ENCODE measurements around the gene PTPRG. TPM values are rescaled to one million over a fixed set of nuclear protein-coding genes. Genes with fewer than 3 reads are reported as not detected.

Gene PTPRG
- total RNA-seq, 2 donors from 2014 or later = 23.9 to 31.6 TPM

DNA sequence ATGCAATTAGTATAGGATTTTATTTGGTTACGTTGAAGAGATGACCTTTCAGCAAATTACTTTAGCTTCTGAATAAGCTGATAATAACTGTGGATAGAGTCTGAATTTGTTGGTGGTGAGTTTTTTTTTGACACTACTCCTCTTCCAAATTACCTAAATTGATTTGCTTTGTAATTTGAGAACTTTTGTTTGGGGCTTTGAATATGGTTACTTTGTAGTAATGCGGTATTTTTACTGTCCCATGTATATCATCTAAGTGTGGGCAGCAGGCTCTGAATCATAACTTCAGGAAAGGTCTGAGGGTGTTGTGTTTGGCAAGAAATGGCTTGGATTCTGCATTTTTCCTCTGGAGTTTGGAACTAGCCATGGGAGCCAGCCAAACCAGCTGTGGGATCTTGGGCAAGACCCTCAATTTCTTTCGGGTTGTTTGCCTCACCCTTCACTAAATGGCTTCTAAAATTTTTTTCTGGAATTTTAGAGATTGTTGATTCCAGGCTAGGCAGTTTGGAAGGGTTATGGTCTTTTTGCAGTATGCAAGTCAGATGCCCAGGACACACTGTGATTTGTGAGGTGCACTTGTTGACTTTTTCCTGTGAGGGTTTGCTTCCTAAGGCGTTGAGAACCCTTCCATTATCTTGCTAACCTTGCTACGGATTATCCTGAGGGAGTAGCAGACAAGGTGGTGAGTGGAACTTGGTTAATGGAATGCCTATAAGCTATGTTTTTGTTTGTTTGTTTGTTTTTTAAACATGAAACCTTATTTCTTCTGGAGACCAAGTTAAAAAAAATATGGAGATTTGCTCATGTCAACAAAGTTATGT is 10.4 kb downstream of the PTPRG start:
- DNase-seq = no peak
- no peaks in the 10 kb centered on the region for H3K27me3 ChIP-seq
- peaks cover 4% of the 10 kb centered on the region for H3K4me1 ChIP-seq
- ATAC-seq = no peak
- H3K27ac ChIP-seq = no peak overlapping the region
- H3K4me3 ChIP-seq = no peak overlapping the region
- no peak for TF ChIP-seq POLR2A (IDR thresholded peaks at IDR 0.05)
- TF ChIP-seq, protein P1, sequence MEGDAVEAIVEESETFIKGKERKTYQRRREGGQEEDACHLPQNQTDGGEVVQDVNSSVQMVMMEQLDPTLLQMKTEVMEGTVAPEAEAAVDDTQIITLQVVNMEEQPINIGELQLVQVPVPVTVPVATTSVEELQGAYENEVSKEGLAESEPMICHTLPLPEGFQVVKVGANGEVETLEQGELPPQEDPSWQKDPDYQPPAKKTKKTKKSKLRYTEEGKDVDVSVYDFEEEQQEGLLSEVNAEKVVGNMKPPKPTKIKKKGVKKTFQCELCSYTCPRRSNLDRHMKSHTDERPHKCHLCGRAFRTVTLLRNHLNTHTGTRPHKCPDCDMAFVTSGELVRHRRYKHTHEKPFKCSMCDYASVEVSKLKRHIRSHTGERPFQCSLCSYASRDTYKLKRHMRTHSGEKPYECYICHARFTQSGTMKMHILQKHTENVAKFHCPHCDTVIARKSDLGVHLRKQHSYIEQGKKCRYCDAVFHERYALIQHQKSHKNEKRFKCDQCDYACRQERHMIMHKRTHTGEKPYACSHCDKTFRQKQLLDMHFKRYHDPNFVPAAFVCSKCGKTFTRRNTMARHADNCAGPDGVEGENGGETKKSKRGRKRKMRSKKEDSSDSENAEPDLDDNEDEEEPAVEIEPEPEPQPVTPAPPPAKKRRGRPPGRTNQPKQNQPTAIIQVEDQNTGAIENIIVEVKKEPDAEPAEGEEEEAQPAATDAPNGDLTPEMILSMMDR (IDR thresholded peaks at IDR 0.05) = no peak
- H3K36me3 ChIP-seq (replicated peaks in 1 of 2; ENCODE audit: insufficient read depth in 1 of 2, low read depth in 2 of 2) = no peaks in the 10 kb centered on the region
- 83 to 86% methylated on average over 5 of the region's 5 CpGs for WGBS, 2 donors
- intact Hi-C loops (cut with DNase I) = loop anchor here (10.0 kb wide), 1 partner anchor 613 kb away; no protein-coding TSS in a partner anchor
- no peaks in the 10 kb centered on the region for H3K9me3 ChIP-seq

DNA sequence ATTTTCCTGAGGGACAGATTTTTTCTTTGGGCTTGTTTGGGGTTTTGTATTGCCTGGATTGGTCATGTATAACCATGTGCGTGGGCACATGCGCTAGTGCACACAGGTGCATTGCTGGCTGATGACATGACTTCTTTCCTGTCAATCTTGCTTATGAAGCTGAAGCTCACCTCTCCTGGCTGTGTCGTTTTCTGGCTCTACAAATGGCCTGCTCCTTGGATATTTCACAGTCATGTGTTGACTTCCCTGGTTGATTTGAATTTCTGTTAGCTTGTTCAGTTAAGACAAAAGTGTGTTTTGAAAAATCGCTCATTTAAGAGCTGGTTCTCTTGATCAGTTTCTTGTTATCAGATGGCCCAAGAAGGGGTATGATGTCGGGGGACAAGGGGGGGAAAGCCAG is 11.5 kb downstream of the PTPRG start:
- no peaks in the 10 kb centered on the region for H3K27me3 ChIP-seq
- WGBS, 2 donors = 81 to 87% methylated on average over 5 of the region's 5 CpGs
- TF ChIP-seq POLR2A (IDR thresholded peaks at IDR 0.05) = no peak
- TF ChIP-seq, protein P1 (IDR thresholded peaks at IDR 0.05) = no peak
- H3K36me3 ChIP-seq (replicated peaks in 1 of 2; ENCODE audit: insufficient read depth in 1 of 2, low read depth in 2 of 2) = no peaks in the 10 kb centered on the region
- ATAC-seq (no peak), DNase-seq (no peak)
- no peak overlapping the region for H3K27ac ChIP-seq
- H3K9me3 ChIP-seq = no peaks in the 10 kb centered on the region
- H3K4me1 ChIP-seq = peaks cover 4% of the 10 kb centered on the region
- no peak overlapping the region for H3K4me3 ChIP-seq
- intact Hi-C loops (cut with DNase I) = loop anchor here (10.0 kb wide), 1 partner anchor 612 kb away; no protein-coding TSS in a partner anchor

DNA sequence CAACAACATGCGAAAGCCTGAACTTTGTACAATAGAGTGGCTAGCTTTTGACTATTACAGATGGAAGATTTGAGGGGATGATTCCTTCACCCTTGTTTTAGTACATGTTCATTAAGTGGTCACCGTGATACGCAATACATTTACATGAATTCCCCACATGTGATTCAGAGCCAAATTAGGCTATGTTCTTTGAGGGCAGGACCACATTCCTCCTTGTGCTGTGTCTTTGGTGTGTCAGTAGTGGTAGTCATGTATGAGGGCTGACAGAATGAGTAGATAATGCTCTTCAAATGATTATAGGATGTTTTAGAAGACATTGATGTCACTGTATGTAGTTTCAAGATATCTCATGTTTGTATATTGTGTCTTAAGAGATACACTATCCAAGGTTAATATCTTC is 12.1 kb downstream of the PTPRG start:
- 65 to 66% methylated on average over 3 of the region's 3 CpGs for WGBS, 2 donors
- no peak overlapping the region for H3K27ac ChIP-seq
- ATAC-seq (no peak), DNase-seq (no peak)
- TF ChIP-seq, protein P1 (IDR thresholded peaks at IDR 0.05) = no peak
- no peaks in the 10 kb centered on the region for H3K9me3 ChIP-seq
- no peaks in the 10 kb centered on the region for H3K36me3 ChIP-seq (replicated peaks in 1 of 2; ENCODE audit: insufficient read depth in 1 of 2, low read depth in 2 of 2)
- H3K27me3 ChIP-seq = no peaks in the 10 kb centered on the region
- intact Hi-C loops (cut with DNase I) = loop anchor here (10.0 kb wide), 1 partner anchor 611 kb away; no protein-coding TSS in a partner anchor
- peaks cover 4% of the 10 kb centered on the region for H3K4me1 ChIP-seq
- no peak overlapping the region for H3K4me3 ChIP-seq

DNA sequence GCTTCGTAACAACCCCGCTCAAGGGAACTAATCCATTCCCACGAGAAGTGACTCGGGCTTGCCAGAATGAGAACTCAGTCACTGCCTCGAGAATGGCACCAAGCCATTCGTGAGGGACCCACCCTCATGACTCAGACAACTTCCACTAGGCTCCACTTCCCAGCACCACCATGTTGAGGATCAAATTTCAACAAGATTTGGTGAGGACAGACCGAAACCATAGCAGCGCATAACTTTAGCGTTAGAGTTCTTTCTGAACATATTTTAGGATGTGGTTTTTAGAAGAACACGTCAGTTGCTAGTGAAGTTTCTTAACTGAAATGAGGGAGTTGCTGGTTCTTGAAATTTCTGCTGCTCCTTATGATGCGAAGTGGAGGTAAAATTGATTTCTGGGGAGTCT is 13.5 kb downstream of the PTPRG start:
- Histone ChIP-seq H3K27ac (no peak overlapping the region), H3K4me3 (no peak overlapping the region), H3K27me3 (no peaks in the 10 kb centered on the region), H3K4me1 (peaks cover 9% of the 10 kb centered on the region), H3K9me3 (no peaks in the 10 kb centered on the region), H3K36me3 (replicated peaks in 1 of 2; ENCODE audit: insufficient read depth in 1 of 2, low read depth in 2 of 2) (no peaks in the 10 kb centered on the region)
- TF ChIP-seq, protein P1 (IDR thresholded peaks at IDR 0.05) = no peak
- no peak for TF ChIP-seq POLR2A (IDR thresholded peaks at IDR 0.05)
- no peak for DNase-seq
- WGBS, 2 donors = 91 to 96% methylated on average over 11 of the region's 11 CpGs
- intact Hi-C loops (cut with DNase I) = loop anchor here (10.0 kb wide), 1 partner anchor 610 kb away; no protein-coding TSS in a partner anchor
- no peak for ATAC-seq

Measured in body of pancreas (tissue), 4 donors.